ENCODE data around the gene ZER1. TPM values are rescaled to one million over a fixed set of nuclear protein-coding genes. Genes with fewer than 3 reads are reported as not detected.

The ZER1 gene
- total RNA-seq, 2 donors from 2014 or later: 33.0 to 33.8 TPM

DNA sequence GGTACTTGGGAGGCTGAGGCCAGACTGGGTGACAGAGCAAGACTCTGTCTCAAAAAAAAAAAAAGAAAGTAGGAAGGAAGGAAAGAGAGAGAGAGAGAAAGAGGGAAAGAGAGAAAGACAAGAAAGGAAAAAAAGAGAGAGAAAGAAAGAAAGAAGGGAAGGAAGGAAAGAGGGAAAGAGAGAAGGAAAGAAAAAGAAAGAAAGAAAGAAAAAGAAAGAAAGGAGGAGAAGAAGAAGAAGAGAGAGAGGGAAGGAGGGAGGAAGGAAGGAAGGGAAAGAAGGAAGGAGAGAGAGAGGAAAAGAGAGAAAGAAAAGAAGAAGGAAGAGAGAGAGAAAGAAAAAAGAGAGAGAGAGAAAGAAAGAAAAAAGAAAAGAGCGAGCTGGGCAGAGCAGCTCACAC, 3.1 kb upstream of the ZER1 start:
- TF ChIP-seq, protein P1, sequence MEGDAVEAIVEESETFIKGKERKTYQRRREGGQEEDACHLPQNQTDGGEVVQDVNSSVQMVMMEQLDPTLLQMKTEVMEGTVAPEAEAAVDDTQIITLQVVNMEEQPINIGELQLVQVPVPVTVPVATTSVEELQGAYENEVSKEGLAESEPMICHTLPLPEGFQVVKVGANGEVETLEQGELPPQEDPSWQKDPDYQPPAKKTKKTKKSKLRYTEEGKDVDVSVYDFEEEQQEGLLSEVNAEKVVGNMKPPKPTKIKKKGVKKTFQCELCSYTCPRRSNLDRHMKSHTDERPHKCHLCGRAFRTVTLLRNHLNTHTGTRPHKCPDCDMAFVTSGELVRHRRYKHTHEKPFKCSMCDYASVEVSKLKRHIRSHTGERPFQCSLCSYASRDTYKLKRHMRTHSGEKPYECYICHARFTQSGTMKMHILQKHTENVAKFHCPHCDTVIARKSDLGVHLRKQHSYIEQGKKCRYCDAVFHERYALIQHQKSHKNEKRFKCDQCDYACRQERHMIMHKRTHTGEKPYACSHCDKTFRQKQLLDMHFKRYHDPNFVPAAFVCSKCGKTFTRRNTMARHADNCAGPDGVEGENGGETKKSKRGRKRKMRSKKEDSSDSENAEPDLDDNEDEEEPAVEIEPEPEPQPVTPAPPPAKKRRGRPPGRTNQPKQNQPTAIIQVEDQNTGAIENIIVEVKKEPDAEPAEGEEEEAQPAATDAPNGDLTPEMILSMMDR (conservative IDR thresholded peaks at IDR 0.05): no peak
- no peaks in the 10 kb centered on the region for H3K36me3 ChIP-seq (ENCODE audit: control insufficient read depth, insufficient read depth, low read length)
- H3K9me3 ChIP-seq (ENCODE audit: control insufficient read depth, low read length): no peaks in the 10 kb centered on the region
- H3K9ac ChIP-seq (ENCODE audit: extremely low read depth, low read length, poor library complexity, severe bottlenecking): no peak overlapping the region
- Mint-ChIP-seq H3K4me1 (peaks cover 8% of the 10 kb centered on the region), H3K36me3 (ENCODE audit: low read depth) (peaks cover 2% of the 10 kb centered on the region), H3K27me3 (ENCODE audit: insufficient read depth) (peaks cover 7% of the 10 kb centered on the region), H3K4me3 (no peak overlapping the region), H3K9me3 (peaks cover 22% of the 10 kb centered on the region), H3K27ac (no peak overlapping the region)
- no peak for DNase-seq
- H3K4me1 ChIP-seq (ENCODE audit: control insufficient read depth, insufficient read depth, low read length): no peaks in the 10 kb centered on the region
- no peaks in the 10 kb centered on the region for H3K27me3 ChIP-seq (ENCODE audit: control insufficient read depth, insufficient read depth, low read length, poor library complexity, severe bottlenecking)
- H3K27ac ChIP-seq (ENCODE audit: low read depth, low read length): no peak overlapping the region
- WGBS, 2 experiments (ENCODE audit: insufficient coverage in 1 of 2, insufficient read length in 1 of 2): 86 to 100% methylated on average over 1 of the region's 1 CpG
- no peak overlapping the region for H3K4me3 ChIP-seq (ENCODE audit: low read length)

DNA sequence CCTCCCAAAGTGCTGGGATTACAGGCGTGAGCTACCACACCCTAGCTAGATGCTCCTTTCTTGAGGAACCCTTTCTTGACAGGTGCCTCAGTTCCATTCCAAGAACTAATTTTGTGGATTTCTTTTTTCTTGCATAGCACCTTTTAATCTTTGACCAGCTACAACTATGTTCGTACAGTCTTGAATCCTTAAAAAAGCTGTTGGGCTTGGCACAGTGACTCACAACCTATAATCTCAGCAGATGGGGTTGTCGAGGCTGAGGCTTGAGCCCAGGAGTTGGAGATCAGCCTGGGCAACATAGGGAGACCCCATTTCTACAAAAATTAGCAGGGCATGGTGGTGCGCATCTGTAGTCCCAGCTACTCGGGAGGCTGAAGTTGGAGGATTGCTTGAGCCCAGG, 1.3 kb upstream of the ZER1 start:
- H3K27ac Mint-ChIP-seq: no peak overlapping the region
- peaks cover 8% of the 10 kb centered on the region for H3K4me1 Mint-ChIP-seq

GRCh38 chr9:128771094-128771721, 519 bp downstream of the ZER1 start:
- no peaks in the 10 kb centered on the region for H3K9me3 ChIP-seq (ENCODE audit: control insufficient read depth, low read length)
- peak overlapping the region; percentile 90 for H3K4me3 ChIP-seq (ENCODE audit: low read length)
- peak overlapping the region; percentile 89 for H3K9ac ChIP-seq (ENCODE audit: extremely low read depth, low read length, poor library complexity, severe bottlenecking)
- TF ChIP-seq, protein P1 (conservative IDR thresholded peaks at IDR 0.05): no peak
- DNase-seq: peak; percentile 61
- H3K36me3 ChIP-seq (ENCODE audit: control insufficient read depth, insufficient read depth, low read length): peaks cover 7% of the 10 kb centered on the region
- H3K27me3 ChIP-seq (ENCODE audit: control insufficient read depth, insufficient read depth, low read length, poor library complexity, severe bottlenecking): no peaks in the 10 kb centered on the region
- no peaks in the 10 kb centered on the region for H3K4me1 ChIP-seq (ENCODE audit: control insufficient read depth, insufficient read depth, low read length)
- Mint-ChIP-seq H3K27ac (peak overlapping the region; percentile 96), H3K36me3 (ENCODE audit: low read depth) (peaks cover 15% of the 10 kb centered on the region), H3K4me3 (peak overlapping the region; percentile 92), H3K4me1 (peaks cover 8% of the 10 kb centered on the region), H3K27me3 (ENCODE audit: insufficient read depth) (peaks cover 7% of the 10 kb centered on the region), H3K9me3 (peaks cover 6% of the 10 kb centered on the region)
- 3 to 4% methylated on average over 16 to 28 of the region's 28 CpGs for WGBS, 2 experiments (ENCODE audit: insufficient coverage in 1 of 2, insufficient read length in 1 of 2)
- peak overlapping the region; percentile 72 for H3K27ac ChIP-seq (ENCODE audit: low read depth, low read length)

More for the DNA sequence above, 1.3 kb upstream of the ZER1 start:
- no peak overlapping the region for H3K27ac ChIP-seq (ENCODE audit: low read depth, low read length)
- no peak overlapping the region for H3K4me3 ChIP-seq (ENCODE audit: low read length)
- TF ChIP-seq, protein P1 (conservative IDR thresholded peaks at IDR 0.05): no peak
- peaks cover 7% of the 10 kb centered on the region for H3K27me3 Mint-ChIP-seq (ENCODE audit: insufficient read depth)
- no peak for DNase-seq
- H3K36me3 Mint-ChIP-seq (ENCODE audit: low read depth): peaks cover 6% of the 10 kb centered on the region
- H3K36me3 ChIP-seq (ENCODE audit: control insufficient read depth, insufficient read depth, low read length): no peaks in the 10 kb centered on the region
- no peak overlapping the region for H3K9ac ChIP-seq (ENCODE audit: extremely low read depth, low read length, poor library complexity, severe bottlenecking)
- H3K9me3 ChIP-seq (ENCODE audit: control insufficient read depth, low read length): no peaks in the 10 kb centered on the region
- 93 to 100% methylated on average over 4 to 5 of the region's 5 CpGs for WGBS, 2 experiments (ENCODE audit: insufficient coverage in 1 of 2, insufficient read length in 1 of 2)
- no peaks in the 10 kb centered on the region for H3K4me1 ChIP-seq (ENCODE audit: control insufficient read depth, insufficient read depth, low read length)
- H3K4me3 Mint-ChIP-seq: peak overlapping the region; percentile 92
- H3K27me3 ChIP-seq (ENCODE audit: control insufficient read depth, insufficient read depth, low read length, poor library complexity, severe bottlenecking): no peaks in the 10 kb centered on the region
- H3K9me3 Mint-ChIP-seq: peaks cover 13% of the 10 kb centered on the region

All from endodermal cell (in vitro differentiated cells).